Vagina (tissue), 2 donors: ENCODE measurements around the gene PTPRE. TPM values are rescaled to one million over a fixed set of nuclear protein-coding genes. Genes with fewer than 3 reads are reported as not detected.
A peak's percentile ranks its signal among the peaks of the same experiment; 100 is the strongest.

Experiments used
- DNase-seq, 2 donors: peaks; one replicate each; pipeline ENCODE4 v3.0.0-alpha.2; 2017; ENCODE audit errors: extremely low spot score in 2 of 2
- H3K27ac ChIP-seq: fragments of 200-600 bp; sonication (generic); one replicate; pipeline ENCODE4 v1.5.1; 2019
- H3K27me3 ChIP-seq: fragments of 200-600 bp; sonication (generic); one replicate; pipeline ENCODE4 v1.5.1; 2019
- H3K36me3 ChIP-seq, 2 donors: fragments of 200-600 bp; sonication (generic); one replicate each; pipeline ENCODE4 v1.5.1; 2017 to 2019
- H3K4me1 ChIP-seq: fragments of 200-600 bp; sonication (generic); one replicate; pipeline ENCODE4 v1.5.1; 2019
- H3K4me3 ChIP-seq, 2 donors: fragments of 200-600 bp; sonication (generic); 1 replicate in 1 of 2; 2 replicates in 1 of 2; pipeline ENCODE4 v1.5.1; 2016 to 2019
- H3K9me3 ChIP-seq: fragments of 200-600 bp; sonication (generic); one replicate; pipeline ENCODE4 v1.5.1; 2019
- CTCF ChIP-seq, 3 experiments: fragments of 450-650 bp in 2 of 3; fragments of 200-600 bp in 1 of 3; sonication (generic) in 1 of 3; IDR thresholded peaks; one replicate each; pipeline ENCODE4 v1.5.1; 2017 to 2019; ENCODE audit warnings: antibody characterized with exemption in 3 of 3, mild to moderate bottlenecking in 2 of 3, moderate library complexity in 2 of 3
- POLR2A ChIP-seq, 2 donors: fragments of 450-650 bp; IDR thresholded peaks; one replicate each; pipeline ENCODE4 v1.6.1; 2017; ENCODE audit warnings: antibody characterized with exemption in 2 of 2, mild to moderate bottlenecking in 2 of 2, moderate library complexity in 2 of 2
- POLR2AphosphoS5 ChIP-seq, 2 donors: sonication (generic); formaldehyde crosslinking; IDR thresholded peaks; one replicate each; pipeline ENCODE4 v1.9.0; 2017; ENCODE audit warnings: antibody characterized with exemption in 2 of 2, mild to moderate bottlenecking in 2 of 2, low read depth in 1 of 2; ENCODE audit not compliant: insufficient read depth in 1 of 2
- intact Hi-C: fragments of 100-400 bp; cut with DNase I; formaldehyde crosslinking; loops from one replicate; pipeline ENCODE4 v1.15.1; 2023
- total RNA-seq: library from RNA; depleted of rRNA; stranded (reverse); fragments of >200 nt; gene quantifications from one replicate; pipeline ENCODE4 v1.2.3, GENCODE V29; 2016

The PTPRE gene
- total RNA-seq, 1 donor from 2014 or later: 77.6 TPM

GRCh38 chr10:128097783-128098182 lies 190.9 kb downstream of the PTPRE start:
- H3K4me3 ChIP-seq: no peak overlapping the region
- no peak for TF ChIP-seq POLR2AphosphoS5 (IDR thresholded peaks at IDR 0.05; ENCODE audit: insufficient read depth in 1 of 2, low read depth in 1 of 2)
- TF ChIP-seq CTCF (IDR thresholded peaks at IDR 0.05): no peak
- no peak for TF ChIP-seq POLR2A (IDR thresholded peaks at IDR 0.05)
- no peak for DNase-seq
- H3K4me1 ChIP-seq: peaks cover 8% of the 10 kb centered on the region
- no peaks in the 10 kb centered on the region for H3K9me3 ChIP-seq
- H3K27ac ChIP-seq: no peak overlapping the region
- intact Hi-C loops: no loop called here
- H3K36me3 ChIP-seq: no peaks in the 10 kb centered on the region
- H3K27me3 ChIP-seq: no peaks in the 10 kb centered on the region

GRCh38 chr10:128098631-128099030 lies 191.7 kb downstream of the PTPRE start:
- DNase-seq: no peak
- no peaks in the 10 kb centered on the region for H3K27me3 ChIP-seq
- H3K27ac ChIP-seq: no peak overlapping the region
- H3K4me3 ChIP-seq: no peak overlapping the region
- intact Hi-C loops: no loop called here
- H3K9me3 ChIP-seq: no peaks in the 10 kb centered on the region
- no peaks in the 10 kb centered on the region for H3K36me3 ChIP-seq
- H3K4me1 ChIP-seq: peaks cover 8% of the 10 kb centered on the region
- no peak for TF ChIP-seq CTCF (IDR thresholded peaks at IDR 0.05)
- no peak for TF ChIP-seq POLR2AphosphoS5 (IDR thresholded peaks at IDR 0.05; ENCODE audit: insufficient read depth in 1 of 2, low read depth in 1 of 2)
- no peak for TF ChIP-seq POLR2A (IDR thresholded peaks at IDR 0.05)

- DNase-seq: no peak
- H3K27me3 ChIP-seq: no peaks in the 10 kb centered on the region
- no peaks in the 10 kb centered on the region for H3K9me3 ChIP-seq
- no peaks in the 10 kb centered on the region for H3K36me3 ChIP-seq
- TF ChIP-seq CTCF (IDR thresholded peaks at IDR 0.05) (no peak), POLR2A (IDR thresholded peaks at IDR 0.05) (no peak), POLR2AphosphoS5 (IDR thresholded peaks at IDR 0.05; ENCODE audit: insufficient read depth in 1 of 2, low read depth in 1 of 2) (no peak)
- intact Hi-C loops: no loop called here
- H3K27ac ChIP-seq: no peak overlapping the region
- peaks cover 8% of the 10 kb centered on the region for H3K4me1 ChIP-seq
- no peak overlapping the region for H3K4me3 ChIP-seq
Measured at GRCh38 chr10:128099901-128100300, 193.0 kb downstream of the PTPRE start.

- Histone ChIP-seq H3K27ac (no peak overlapping the region), H3K27me3 (no peaks in the 10 kb centered on the region), H3K36me3 (no peaks in the 10 kb centered on the region), H3K4me1 (no peaks in the 10 kb centered on the region), H3K4me3 (no peak overlapping the region), H3K9me3 (no peaks in the 10 kb centered on the region)
- no peak for DNase-seq
- intact Hi-C loops: no loop called here
- no peak for TF ChIP-seq CTCF (IDR thresholded peaks at IDR 0.05)
- no peak for TF ChIP-seq POLR2AphosphoS5 (IDR thresholded peaks at IDR 0.05; ENCODE audit: insufficient read depth in 1 of 2, low read depth in 1 of 2)
- TF ChIP-seq POLR2A (IDR thresholded peaks at IDR 0.05): no peak
Measured at GRCh38 chr10:128101901-128102300, 195.0 kb downstream of the PTPRE start.

GRCh38 chr10:128102480-128103228 lies 195.8 kb downstream of the PTPRE start:
- Histone ChIP-seq H3K4me1 (no peaks in the 10 kb centered on the region), H3K9me3 (no peaks in the 10 kb centered on the region), H3K27ac (no peak overlapping the region), H3K27me3 (no peaks in the 10 kb centered on the region), H3K36me3 (no peaks in the 10 kb centered on the region), H3K4me3 (no peak overlapping the region)
- DNase-seq: peak; percentile 71 to 93
- TF ChIP-seq POLR2AphosphoS5 (IDR thresholded peaks at IDR 0.05; ENCODE audit: insufficient read depth in 1 of 2, low read depth in 1 of 2) (no peak), CTCF (IDR thresholded peaks at IDR 0.05) (no peak), POLR2A (IDR thresholded peaks at IDR 0.05) (no peak)
- intact Hi-C loops: no loop called here
